ENCODE data around the gene CA6.
"Not testable (repeated sequence)": the region's sequence is repeated elsewhere in the genome, so short reads cannot be mapped to it uniquely, and the experiment has no call there.

CA6 gene

DNA sequence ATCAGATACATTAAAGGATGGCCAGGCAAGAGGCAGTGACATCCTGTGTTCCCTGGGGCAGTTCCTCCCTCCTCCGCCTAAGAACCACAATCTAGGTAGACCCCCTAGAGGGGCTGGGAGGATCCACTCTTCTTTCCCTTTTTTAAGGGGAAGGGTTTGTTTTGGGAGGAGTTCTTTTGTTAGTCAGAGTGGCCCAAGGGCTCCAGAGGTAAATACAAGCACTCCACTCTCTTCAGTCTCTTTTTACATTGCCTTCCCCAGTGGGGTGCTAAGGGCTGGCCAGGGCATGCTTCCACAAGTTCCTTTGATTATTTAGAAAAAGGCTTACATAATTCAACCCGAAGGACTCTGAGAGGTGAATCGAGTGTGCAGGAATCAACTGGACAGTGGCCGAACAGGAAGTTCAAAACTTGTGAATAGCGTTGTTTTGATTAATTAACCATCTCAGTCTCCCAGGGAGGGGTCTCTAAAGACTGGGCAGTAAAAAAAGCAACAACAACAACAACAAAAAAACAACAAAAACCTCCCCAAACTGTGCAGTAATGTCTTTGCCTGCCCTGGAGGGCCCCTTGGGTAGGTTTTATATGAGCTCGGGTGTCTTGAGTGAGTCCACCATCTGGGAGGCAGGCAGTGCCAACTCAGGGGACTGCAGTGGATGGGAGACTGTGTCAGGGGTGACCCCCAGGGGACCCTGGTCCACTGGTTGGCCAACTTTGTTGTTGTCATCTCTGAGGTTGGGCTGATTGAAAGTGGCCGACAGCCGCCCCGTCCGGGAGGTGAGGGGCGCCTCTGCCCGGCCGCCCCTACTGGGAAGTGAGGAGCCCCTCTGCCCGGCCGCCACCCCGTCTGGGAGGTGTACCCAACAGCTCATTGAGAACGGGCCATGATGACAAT, 34.0 kb upstream of the CA6 start:
- DNase-seq, result no peak
- H3K27ac Mint-ChIP-seq, result no peak overlapping the region
- H3K36me3 Mint-ChIP-seq (ENCODE audit: low read depth), result peaks cover 11% of the 10 kb centered on the region
- H3K9me3 Mint-ChIP-seq, result peaks cover 12% of the 10 kb centered on the region
- peaks cover 4% of the 10 kb centered on the region for H3K27me3 Mint-ChIP-seq (ENCODE audit: low read depth, poor library complexity)
- TF ChIP-seq, protein P1, sequence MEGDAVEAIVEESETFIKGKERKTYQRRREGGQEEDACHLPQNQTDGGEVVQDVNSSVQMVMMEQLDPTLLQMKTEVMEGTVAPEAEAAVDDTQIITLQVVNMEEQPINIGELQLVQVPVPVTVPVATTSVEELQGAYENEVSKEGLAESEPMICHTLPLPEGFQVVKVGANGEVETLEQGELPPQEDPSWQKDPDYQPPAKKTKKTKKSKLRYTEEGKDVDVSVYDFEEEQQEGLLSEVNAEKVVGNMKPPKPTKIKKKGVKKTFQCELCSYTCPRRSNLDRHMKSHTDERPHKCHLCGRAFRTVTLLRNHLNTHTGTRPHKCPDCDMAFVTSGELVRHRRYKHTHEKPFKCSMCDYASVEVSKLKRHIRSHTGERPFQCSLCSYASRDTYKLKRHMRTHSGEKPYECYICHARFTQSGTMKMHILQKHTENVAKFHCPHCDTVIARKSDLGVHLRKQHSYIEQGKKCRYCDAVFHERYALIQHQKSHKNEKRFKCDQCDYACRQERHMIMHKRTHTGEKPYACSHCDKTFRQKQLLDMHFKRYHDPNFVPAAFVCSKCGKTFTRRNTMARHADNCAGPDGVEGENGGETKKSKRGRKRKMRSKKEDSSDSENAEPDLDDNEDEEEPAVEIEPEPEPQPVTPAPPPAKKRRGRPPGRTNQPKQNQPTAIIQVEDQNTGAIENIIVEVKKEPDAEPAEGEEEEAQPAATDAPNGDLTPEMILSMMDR (IDR thresholded peaks at IDR 0.05), result no peak
- peaks cover 11% of the 10 kb centered on the region for H3K4me1 Mint-ChIP-seq
- H3K4me3 Mint-ChIP-seq, result no peak overlapping the region

DNA sequence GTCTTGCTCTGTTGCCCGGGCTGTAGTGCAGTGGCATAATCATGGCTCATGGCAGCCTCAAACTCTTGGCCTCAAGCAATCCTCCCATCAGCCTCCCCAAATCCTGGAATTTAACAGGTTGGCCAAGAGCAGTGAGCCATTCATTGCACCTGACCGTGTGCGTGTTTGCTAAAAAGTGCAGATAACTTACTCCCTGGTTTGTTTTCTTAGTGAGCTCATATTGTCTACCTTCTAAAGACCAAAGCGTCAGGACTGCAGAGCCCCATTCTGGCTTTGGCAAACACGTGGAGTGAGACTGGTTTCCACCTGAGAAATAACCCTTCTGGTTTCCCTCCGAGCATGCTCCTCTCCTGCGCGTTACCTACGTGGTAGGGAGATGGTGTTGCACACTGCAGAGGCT, 32.2 kb upstream of the CA6 start:
- Mint-ChIP-seq H3K36me3 (ENCODE audit: low read depth) (peaks cover 11% of the 10 kb centered on the region), H3K27ac (no peak overlapping the region), H3K9me3 (peaks cover 12% of the 10 kb centered on the region), H3K4me3 (no peak overlapping the region), H3K27me3 (ENCODE audit: low read depth, poor library complexity) (peaks cover 8% of the 10 kb centered on the region), H3K4me1 (peaks cover 11% of the 10 kb centered on the region)
- no peak for DNase-seq
- TF ChIP-seq, protein P1 (IDR thresholded peaks at IDR 0.05), result no peak

DNA sequence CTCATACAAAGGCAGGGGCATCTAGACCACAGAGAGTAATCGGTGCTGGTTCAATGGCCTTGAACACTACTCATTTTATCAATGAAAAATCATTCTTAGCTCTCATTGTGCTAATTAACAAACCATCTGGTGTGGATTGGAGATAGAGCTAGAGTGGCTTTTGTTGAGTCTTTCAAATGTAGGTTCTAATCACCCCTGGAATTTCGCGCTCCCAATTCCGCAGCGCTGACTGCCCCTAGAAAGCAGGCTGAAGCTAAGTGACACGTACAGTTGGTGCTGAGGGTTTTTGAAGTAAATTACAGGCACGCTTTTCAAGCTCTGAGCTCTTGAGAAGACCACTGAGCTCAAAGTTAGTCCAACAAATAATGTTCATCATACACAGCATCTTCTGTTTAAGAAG, 31.2 kb upstream of the CA6 start:
- H3K4me1 Mint-ChIP-seq, result peaks cover 10% of the 10 kb centered on the region
- TF ChIP-seq, protein P1 (IDR thresholded peaks at IDR 0.05), result no peak
- no peak for DNase-seq
- no peak overlapping the region for H3K27ac Mint-ChIP-seq
- peaks cover 12% of the 10 kb centered on the region for H3K9me3 Mint-ChIP-seq
- H3K4me3 Mint-ChIP-seq, result no peak overlapping the region
- peaks cover 8% of the 10 kb centered on the region for H3K27me3 Mint-ChIP-seq (ENCODE audit: low read depth, poor library complexity)
- H3K36me3 Mint-ChIP-seq (ENCODE audit: low read depth), result peaks cover 11% of the 10 kb centered on the region

GRCh38 chr1:8915446-8915845, 30.2 kb upstream of the CA6 start:
- no peak for DNase-seq
- Mint-ChIP-seq H3K4me1 (peaks cover 10% of the 10 kb centered on the region), H3K27me3 (ENCODE audit: low read depth, poor library complexity) (peaks cover 8% of the 10 kb centered on the region), H3K4me3 (no peak overlapping the region), H3K36me3 (ENCODE audit: low read depth) (peaks cover 6% of the 10 kb centered on the region), H3K9me3 (peaks cover 12% of the 10 kb centered on the region), H3K27ac (no peak overlapping the region)
- TF ChIP-seq, protein P1 (IDR thresholded peaks at IDR 0.05), result no peak

DNA sequence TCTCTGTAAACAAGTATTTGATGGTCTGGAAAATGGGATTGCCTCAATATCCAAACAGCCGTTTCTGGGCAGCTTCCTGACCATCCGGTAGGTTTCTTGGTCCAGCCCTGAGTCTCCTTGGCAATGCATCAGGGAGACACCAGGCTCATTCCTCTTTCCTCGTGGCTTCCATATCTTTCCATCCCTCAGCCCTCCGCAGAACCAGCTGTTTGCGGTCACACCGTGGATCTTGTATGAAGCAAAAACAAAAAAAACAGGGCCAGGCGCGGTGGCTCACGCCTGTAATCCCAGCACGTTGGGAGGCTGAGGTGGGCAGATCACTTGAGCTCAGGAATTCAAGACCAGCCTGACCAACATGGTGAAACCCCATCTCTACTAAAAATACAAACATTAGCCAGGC, 28.1 kb upstream of the CA6 start:
- H3K4me3 Mint-ChIP-seq; H3K27me3 Mint-ChIP-seq (ENCODE audit: low read depth, poor library complexity); H3K4me1 Mint-ChIP-seq; DNase-seq; H3K27ac Mint-ChIP-seq; H3K36me3 Mint-ChIP-seq (ENCODE audit: low read depth): not testable (repeated sequence)
- peaks cover 11% of the 10 kb centered on the region for H3K9me3 Mint-ChIP-seq

DNA sequence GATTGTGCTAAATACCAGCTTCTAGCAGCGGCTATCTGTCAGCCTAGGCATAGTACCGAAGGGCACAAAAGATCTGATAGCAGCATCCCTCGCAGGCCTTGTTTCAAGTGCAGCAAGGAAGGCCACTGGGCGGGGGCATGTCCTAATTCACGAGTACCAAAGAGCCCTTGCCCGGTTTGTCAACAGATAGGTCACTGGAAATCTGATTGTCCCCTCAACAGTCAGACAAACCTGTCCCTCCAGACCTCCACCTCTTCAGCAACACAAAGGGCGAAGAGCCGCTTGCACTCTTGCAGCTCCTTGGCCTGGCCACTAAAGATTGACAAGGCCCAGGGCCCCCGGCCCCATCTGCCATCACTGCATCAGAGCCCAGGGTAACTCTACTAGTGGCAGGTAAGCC, 22.7 kb upstream of the CA6 start:
- Mint-ChIP-seq H3K27ac (no peak overlapping the region), H3K4me1 (peaks cover 5% of the 10 kb centered on the region), H3K36me3 (ENCODE audit: low read depth) (no peaks in the 10 kb centered on the region), H3K27me3 (ENCODE audit: low read depth, poor library complexity) (no peaks in the 10 kb centered on the region), H3K9me3 (no peaks in the 10 kb centered on the region), H3K4me3 (no peak overlapping the region)
- no peak for DNase-seq
- TF ChIP-seq, protein P1 (IDR thresholded peaks at IDR 0.05), result no peak

Data from nephron progenitor cell (in vitro differentiated cells).